ENCODE results near the gene SLC7A6OS.

GRCh38 chr16:68324336-68324735 lies 13.6 kb upstream of the SLC7A6OS start:
- TF ChIP-seq CTCF (conservative IDR thresholded peaks at IDR 0.05; ENCODE audit: low read length) (no peak), EZH2phosphoT487 (IDR thresholded peaks at IDR 0.05; ENCODE audit: borderline replicate concordance, low read depth, low read length) (no peak)

All from OCI-LY7 (cell line).